NOMO-1 treated with DMSO at 0.1 percent for 48 hours (cell line): Measurements from ENCODE around the gene ACAD8.

Experiments
- DNase-seq: peaks from one replicate; lab custom pipeline; 2025; ENCODE audit not compliant: unreplicated experiment; lab: John Stamatoyannopoulos, UW

Gene ACAD8

GRCh38 chr11:134253188-134253993 lies at the start of gene ACAD8, which contains the start of gene THYN1:
ACAD8 (plus strand) TSS chr11:134253568; CDS start chr11:134253601, 33 bp downstream.
THYN1 (minus strand) TSS chr11:134253352; CDS start chr11:134252882, 470 bp downstream.
- DNase-seq: peak; percentile 95

- DNase-seq: no peak
Measured at GRCh38 chr11:134205729-134206128, 47.6 kb upstream of the ACAD8 start.

GRCh38 chr11:134206185-134206584 lies 47.2 kb upstream of the ACAD8 start:
- no peak for DNase-seq

- DNase-seq: peak; percentile 0
Measured at GRCh38 chr11:134207538-134208239, 45.7 kb upstream of the ACAD8 start.

GRCh38 chr11:134215836-134216235 lies 37.5 kb upstream of the ACAD8 start:
- no peak for DNase-seq

DNA sequence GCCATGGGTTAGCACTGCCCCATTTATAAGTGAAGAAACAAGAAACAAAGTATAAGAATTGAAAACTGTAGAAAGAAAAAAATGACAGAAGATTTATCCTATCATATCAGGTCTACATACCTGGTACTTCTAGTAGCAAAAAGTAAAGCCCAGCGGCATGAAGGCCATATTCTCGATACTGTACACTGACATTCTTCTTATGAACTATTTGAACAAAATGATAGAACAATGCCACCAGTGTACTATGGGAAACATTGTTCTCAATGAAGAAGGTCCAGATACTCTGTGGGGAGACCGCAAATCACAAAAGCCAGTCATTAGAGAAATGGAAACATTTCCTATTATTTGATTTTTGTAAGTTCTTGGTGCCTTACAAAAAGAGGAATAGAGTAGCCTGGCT lies 36.6 kb upstream of the ACAD8 start:
- no peak for DNase-seq

DNA sequence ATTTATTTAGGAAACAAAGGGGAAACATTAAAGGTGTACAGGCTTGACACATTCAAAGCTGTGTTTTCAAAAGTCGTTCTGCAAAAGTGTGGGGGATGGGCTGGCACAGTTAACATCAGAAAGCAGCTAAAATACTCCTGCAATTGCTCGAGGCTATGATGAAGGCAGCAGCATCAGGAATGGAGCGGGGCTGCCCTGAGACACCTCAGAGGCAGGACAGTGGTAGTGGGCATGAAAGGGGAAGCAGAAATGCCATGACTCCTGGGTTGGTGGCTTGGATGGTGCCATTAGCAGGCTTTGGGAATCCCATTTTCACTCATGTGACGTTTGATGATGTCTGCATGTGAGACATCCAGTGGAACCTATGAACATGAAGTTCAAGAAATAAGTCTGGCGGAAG lies 30.2 kb upstream of the ACAD8 start:
- peak; percentile 13 for DNase-seq

DNA sequence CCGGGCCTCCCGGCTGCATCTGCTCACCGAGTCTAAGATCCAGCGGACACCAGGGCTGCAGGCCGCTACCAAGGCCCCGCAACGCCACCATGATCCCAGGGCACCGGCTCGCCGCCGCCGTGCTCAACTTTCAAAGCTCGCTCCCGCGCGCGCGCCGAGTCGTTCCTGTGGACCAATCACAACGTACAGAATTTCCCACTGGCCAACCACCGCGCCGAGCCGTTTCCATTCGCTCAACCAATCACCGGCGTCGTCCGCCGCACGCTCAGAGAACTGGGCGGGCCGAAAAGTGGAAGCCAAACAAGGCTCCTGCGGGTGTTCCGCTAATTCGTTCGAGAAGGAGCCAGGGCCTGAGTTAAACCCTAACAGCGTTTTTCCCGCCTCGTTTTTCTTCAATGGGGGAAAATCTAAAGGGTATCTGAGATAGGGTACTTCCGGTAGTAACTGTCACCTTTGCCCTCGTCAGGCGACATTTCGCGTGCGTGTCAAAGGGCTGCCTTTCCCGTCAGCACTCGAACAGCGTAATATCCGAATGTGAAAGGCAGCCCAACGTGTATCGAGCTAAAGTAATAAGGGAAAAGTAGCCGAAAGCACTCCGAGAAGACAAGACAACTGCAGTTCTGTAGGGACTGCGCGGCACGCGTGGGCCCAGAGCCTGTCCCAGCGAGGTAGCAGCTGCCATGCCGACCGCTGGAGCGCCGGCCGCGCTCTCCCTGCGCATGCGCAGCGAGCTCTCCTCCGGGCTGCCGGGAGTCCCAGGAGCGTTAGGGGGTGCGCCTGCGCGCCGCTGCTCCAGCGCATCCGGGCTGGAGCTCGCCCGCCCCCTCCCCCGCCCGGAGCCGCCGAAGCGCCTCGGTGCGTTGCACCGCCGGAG lies 29.3 kb upstream of the ACAD8 start, which contains the start of the genes NCAPD3 and VPS26B:
Gene NCAPD3, minus strand, starts transcription at position 132 of the 874 bp plus-strand sequence. Its CDS starts 41 bp downstream, at position 91.
Gene VPS26B, plus strand, starts transcription at position 836 of the 874 bp plus-strand sequence. CDS start 452 bp downstream, outside the sequence.
- DNase-seq: peak; percentile 95

DNA sequence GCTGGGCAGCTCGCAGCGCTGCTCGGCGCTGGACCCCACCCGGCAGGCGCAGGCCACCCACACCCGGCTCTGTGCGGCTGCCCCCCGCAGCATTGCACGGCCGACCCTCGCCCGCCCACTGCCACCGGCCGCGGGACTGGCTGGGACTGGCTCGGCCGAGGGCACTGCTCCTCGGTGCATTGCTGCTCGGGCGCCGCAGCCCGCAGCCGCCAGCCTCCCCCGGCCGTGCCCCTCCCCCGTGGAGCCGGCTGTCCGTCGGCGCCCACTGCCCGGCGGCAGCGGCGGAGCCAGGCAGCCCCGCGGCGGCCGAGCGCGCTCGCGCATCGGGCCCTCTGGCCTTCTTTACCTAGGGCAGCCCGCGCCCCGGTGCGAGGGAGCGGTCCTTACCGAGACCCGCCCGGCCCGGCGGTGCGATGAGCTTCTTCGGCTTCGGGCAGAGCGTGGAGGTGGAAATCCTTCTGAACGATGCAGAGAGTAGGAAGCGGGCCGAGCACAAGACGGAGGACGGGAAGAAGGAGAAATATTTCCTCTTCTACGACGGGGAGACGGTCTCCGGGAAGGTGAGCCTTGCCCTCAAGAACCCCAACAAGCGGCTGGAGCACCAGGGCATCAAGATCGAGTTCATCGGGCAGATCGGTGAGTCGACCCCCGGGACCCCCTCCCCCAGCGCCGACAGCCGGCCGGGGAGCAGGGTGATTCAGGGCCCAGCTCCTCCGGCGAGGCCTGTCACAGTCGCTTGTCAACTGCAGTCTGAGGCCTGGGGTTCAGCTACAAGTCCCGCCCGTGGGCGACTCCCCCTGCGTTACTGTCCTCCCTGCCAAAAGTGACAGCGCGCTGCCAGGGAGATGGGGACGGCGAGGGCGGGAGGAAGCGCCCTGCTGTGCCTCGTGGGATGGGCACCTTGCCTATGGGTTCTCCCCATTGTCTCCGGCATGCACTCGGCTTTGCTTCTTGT lies 28.4 kb upstream of the ACAD8 start:
- DNase-seq: peak; percentile 40

DNA sequence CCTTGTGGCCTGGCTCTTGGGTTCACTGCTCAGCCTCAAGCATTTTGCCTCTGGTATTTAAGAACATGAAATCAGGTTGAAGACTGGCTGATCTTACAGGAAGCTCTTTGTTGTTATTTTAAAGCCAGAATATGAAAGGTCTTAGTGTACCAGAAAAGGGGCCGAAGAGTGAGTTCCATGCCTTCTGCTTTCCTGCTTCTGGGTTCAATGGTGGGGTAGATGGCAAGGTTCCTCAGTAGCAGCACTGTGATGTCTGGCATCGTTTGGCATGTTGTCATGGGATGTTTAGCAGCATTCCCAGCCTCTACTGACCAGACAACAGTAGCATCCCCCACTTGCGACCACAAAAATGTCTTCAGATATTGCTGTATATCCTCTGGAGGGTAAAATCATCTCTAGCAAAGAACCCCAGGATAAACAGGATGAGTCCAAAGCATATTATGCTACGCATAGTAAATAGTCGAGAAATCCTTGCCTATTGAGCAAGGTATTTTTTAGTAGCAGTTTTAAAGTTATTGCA lies 26.5 kb upstream of the ACAD8 start:
- no peak for DNase-seq

GRCh38 chr11:134228625-134229024 lies 24.7 kb upstream of the ACAD8 start:
- no peak for DNase-seq

DNA sequence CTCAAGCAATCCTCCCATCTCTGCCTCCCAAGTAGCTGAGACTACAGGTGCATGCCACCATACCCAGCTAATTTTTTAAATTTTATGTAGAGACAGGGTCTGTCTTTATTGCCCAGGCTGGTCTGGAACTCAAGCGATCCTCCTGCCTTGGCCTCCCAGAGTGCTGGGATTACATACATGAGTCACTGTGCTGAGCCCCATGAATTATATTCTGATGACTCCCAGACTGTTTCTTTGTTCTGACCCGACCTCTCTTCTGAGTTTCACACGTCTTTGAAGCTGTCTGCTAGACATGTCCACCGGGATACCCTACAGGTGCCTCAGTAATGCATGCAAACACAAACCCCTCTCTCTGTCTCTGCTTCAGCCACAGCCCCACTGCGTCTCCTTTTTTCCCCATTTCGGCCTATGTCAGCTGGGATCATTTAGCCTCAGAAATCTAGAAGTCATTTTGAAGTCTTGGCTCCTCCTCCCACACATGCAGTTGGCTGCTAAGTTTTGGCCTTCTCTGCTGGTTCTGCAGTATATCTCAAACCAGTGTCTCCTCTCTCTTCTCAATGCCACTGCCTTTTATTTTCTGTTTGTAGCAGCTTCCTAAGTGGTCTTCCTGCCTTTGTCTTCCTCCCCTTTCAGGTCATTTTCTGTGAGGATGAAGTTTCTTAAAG lies 24.1 kb upstream of the ACAD8 start:
- no peak for DNase-seq

- no peak for DNase-seq
Measured at GRCh38 chr11:134230339-134230738, 23.0 kb upstream of the ACAD8 start.

- DNase-seq: peak; percentile 42
Measured at GRCh38 chr11:134231958-134232659, 21.3 kb upstream of the ACAD8 start.

GRCh38 chr11:134233729-134234179 lies 19.6 kb upstream of the ACAD8 start:
- DNase-seq: no peak

GRCh38 chr11:134235399-134235798 lies 18.0 kb upstream of the ACAD8 start:
- DNase-seq: no peak

DNA sequence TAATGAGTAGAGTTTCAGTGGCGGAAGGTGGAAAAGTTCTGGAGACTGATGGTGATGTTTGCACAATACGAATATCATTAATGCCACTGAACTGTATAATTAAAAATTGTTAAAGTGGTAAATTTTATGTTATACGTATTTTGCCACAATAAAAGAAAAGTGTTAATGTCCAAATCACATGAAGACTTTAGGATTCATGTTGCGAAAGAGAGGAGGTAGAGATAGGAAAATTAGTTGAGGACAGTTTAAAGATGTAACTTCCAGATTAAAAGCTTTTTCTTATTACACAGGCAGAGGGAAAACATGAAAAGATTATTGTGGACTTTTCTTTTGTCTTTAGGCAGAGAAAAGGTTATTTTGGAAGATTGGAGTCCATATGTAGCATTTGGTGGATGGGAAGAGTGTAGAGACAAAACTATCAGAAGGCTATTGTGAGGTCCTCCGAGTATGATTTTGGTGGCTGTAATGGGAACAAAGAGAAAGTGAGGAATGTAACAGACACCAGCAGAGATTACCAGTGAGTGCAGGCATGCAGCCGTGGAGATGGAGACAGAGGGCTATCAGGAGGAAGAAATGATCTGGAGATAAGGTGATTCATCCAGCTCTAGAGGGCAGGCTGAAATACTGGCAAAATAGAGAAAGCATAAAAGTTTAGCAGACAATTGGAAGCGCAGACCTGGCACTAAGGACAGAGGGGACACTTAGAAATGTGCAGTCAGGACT lies 16.4 kb upstream of the ACAD8 start:
- no peak for DNase-seq

DNA sequence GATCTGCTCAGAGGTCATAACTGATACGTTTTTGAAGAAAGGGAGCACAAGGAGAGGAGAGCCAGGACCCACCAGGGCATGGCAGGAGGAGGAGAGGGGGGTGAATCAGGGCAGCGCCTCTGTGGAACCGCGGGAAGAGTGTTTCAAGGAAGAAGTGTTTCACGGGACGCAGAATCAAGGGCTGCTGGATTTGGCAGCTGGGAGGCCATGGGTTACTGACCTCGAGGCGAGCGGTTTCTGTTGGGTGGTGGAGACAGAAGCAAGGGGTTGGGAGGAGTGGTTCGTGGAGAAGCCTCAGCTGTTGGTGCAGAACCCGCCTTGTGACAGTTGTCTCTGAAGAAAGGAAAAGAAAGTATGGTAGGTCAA lies 15.8 kb upstream of the ACAD8 start:
- DNase-seq: no peak
